ENCODE results near the gene USP4.
"Not testable (repeated sequence)": the region's sequence is repeated elsewhere in the genome, so short reads cannot be mapped to it uniquely, and the experiment has no call there.

The USP4 gene

GRCh38 chr3:49351521-49352011 lies 11.7 kb upstream of the USP4 start:
- no peaks in the 10 kb centered on the region for H3K9me3 ChIP-seq (ENCODE audit: control insufficient read depth, insufficient read depth, low read depth, low read length)
- no peak overlapping the region for H3K4me3 ChIP-seq (ENCODE audit: low read depth, low read length)
- H3K27ac ChIP-seq (ENCODE audit: extremely low read depth, low read depth, low read length), result no peak overlapping the region
- TF ChIP-seq ZNF629 (tag by site-specific recombination; IDR thresholded peaks at IDR 0.05) (no peak), PRDM1 (tag by site-specific recombination; IDR thresholded peaks at IDR 0.05) (0 out of 2 replicates have a peak, but pooled peaks have one; percentile 17)
- no peaks in the 10 kb centered on the region for H3K4me1 ChIP-seq (ENCODE audit: control insufficient read depth, insufficient read depth, low read length)
- peaks cover 0 to 12% of the 10 kb centered on the region in 2 experiments; a peak in 2 of 3 replicates for H3K36me3 ChIP-seq (ENCODE audit: control insufficient read depth in 2 of 2, insufficient read depth in 1 of 2, low read length in 2 of 2)
- CTCF ChIA-PET, result no interaction called here
- POLR2A ChIA-PET, result interaction anchor here (0.7 to 2.5 kb wide), 2 partner anchors 12 kb away, joined by 3 to 15 read pairs; partner anchors contain the start of gene USP4

- Histone ChIP-seq H3K9me3 (ENCODE audit: control insufficient read depth, insufficient read depth, low read depth, low read length) (no peaks in the 10 kb centered on the region), H3K4me1 (ENCODE audit: control insufficient read depth, insufficient read depth, low read length) (no peaks in the 10 kb centered on the region), H3K27ac (ENCODE audit: extremely low read depth, low read depth, low read length) (no peak overlapping the region), H3K4me3 (ENCODE audit: low read depth, low read length) (no peak overlapping the region), H3K36me3 (ENCODE audit: control insufficient read depth in 2 of 2, insufficient read depth in 1 of 2, low read length in 2 of 2) (no peaks in the 10 kb centered on the region)
- CTCF ChIA-PET, result interaction anchor here (0.6 to 0.7 kb wide), 2 partner anchors 127 to 944 kb away, joined by 3 to 4 read pairs; no protein-coding TSS in a partner anchor
- POLR2A ChIA-PET, result no interaction called here
- no peak for TF ChIP-seq ZNF548 (tag by site-specific recombination; IDR thresholded peaks at IDR 0.05)
These were observed 9.7 kb upstream of the USP4 start for GRCh38 chr3:49349348-49350114.

GRCh38 chr3:49348361-49348760 lies 8.5 kb upstream of the USP4 start:
- CTCF ChIA-PET, result interaction anchor here (0.6 kb wide), 1 partner anchor 563 kb away, joined by 3 read pairs; no protein-coding TSS in a partner anchor
- H3K27ac ChIP-seq (ENCODE audit: extremely low read depth, low read depth, low read length); H3K9me3 ChIP-seq (ENCODE audit: control insufficient read depth, insufficient read depth, low read depth, low read length); POLR2A ChIA-PET; H3K4me1 ChIP-seq (ENCODE audit: control insufficient read depth, insufficient read depth, low read length); H3K4me3 ChIP-seq (ENCODE audit: low read depth, low read length); H3K36me3 ChIP-seq (ENCODE audit: control insufficient read depth in 2 of 2, insufficient read depth in 1 of 2, low read length in 2 of 2): not testable (repeated sequence)

GRCh38 chr3:49346797-49347251 lies 7.0 kb upstream of the USP4 start:
- CTCF ChIA-PET, result no interaction called here
- Histone ChIP-seq H3K36me3 (ENCODE audit: control insufficient read depth in 2 of 2, insufficient read depth in 1 of 2, low read length in 2 of 2) (no peaks in the 10 kb centered on the region), H3K27ac (ENCODE audit: extremely low read depth, low read depth, low read length) (no peak overlapping the region), H3K4me1 (ENCODE audit: control insufficient read depth, insufficient read depth, low read length) (no peaks in the 10 kb centered on the region), H3K9me3 (ENCODE audit: control insufficient read depth, insufficient read depth, low read depth, low read length) (no peaks in the 10 kb centered on the region), H3K4me3 (ENCODE audit: low read depth, low read length) (no peak overlapping the region)
- TF ChIP-seq ZNF518A (tag by site-specific recombination; conservative IDR thresholded peaks at IDR 0.05; ENCODE audit: low read depth), result no peak
- TF ChIP-seq ZEB2 (tag by site-specific recombination; IDR thresholded peaks at IDR 0.05), result no peak
- TF ChIP-seq ZNF148 (tag by site-specific recombination; IDR thresholded peaks at IDR 0.05; ENCODE audit: borderline replicate concordance), result no peak
- no peak for TF ChIP-seq ZNF202 (tag by site-specific recombination; IDR thresholded peaks at IDR 0.05; ENCODE audit: borderline replicate concordance)
- no peak for TF ChIP-seq ZNF596 (tag by site-specific recombination; IDR thresholded peaks at IDR 0.05)
- no peak for TF ChIP-seq ZNF571 (tag by site-specific recombination; IDR thresholded peaks at IDR 0.05)
- TF ChIP-seq ZNF560 (tag by site-specific recombination; IDR thresholded peaks at IDR 0.05; ENCODE audit: borderline replicate concordance), result no peak
- no peak for TF ChIP-seq ZNF155 (tag by site-specific recombination; IDR thresholded peaks at IDR 0.05)
- TF ChIP-seq GFI1B (tag by site-specific recombination; IDR thresholded peaks at IDR 0.05), result no peak
- TF ChIP-seq ZNF513 (tag by site-specific recombination; IDR thresholded peaks at IDR 0.05), result no peak
- no peak for TF ChIP-seq ZSCAN18 (tag by site-specific recombination; IDR thresholded peaks at IDR 0.05)
- TF ChIP-seq GLI2 (tag by site-specific recombination; IDR thresholded peaks at IDR 0.05; ENCODE audit: borderline replicate concordance, low read depth), result no peak
- POLR2A ChIA-PET, result no interaction called here
